Measurements from ENCODE around the gene MITD1. TPM values are rescaled to one million over a fixed set of nuclear protein-coding genes. Genes with fewer than 3 reads are reported as not detected.

MITD1 gene
- total RNA-seq, 1 experiment from 2014 or later = 19.6 TPM

DNA sequence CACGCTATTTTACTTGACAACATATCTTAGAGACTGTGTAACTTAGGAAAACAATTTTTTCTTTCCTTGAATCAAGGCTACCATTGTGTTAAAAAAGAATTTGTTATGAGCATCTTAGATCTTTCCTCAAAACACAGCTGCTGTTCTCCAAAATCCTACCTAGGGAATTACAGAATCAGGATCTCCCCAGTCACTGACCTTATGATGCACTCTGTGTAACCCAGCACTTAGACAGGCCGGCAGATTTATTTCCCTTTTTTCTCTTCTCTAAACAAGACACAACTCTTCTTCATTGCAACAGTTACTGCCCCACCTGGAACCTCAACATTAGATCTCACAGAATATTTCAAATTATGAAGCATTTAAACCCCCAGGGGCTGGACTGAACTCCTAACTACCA is 52.9 kb downstream of the MITD1 start:
- BruUV-seq (replicated peaks) = no TSS peak
- no peaks in the 10 kb centered on the region for H3K4me1 ChIP-seq (ENCODE audit: insufficient read depth, low read length)
- no peaks in the 10 kb centered on the region for H3K27me3 ChIP-seq (ENCODE audit: low read length)
- DNase-seq (no peak), ATAC-seq (no peak)
- intact Hi-C loops (cut with micrococcal nuclease) = no loop called here
- H3K27ac ChIP-seq (ENCODE audit: low read length) = no peak overlapping the region
- no peaks in the 10 kb centered on the region for H3F3A ChIP-seq (ENCODE audit: low read length, unreplicated experiment)
- no peak overlapping the region for H3K9ac ChIP-seq (ENCODE audit: low read length)
- H4K20me1 ChIP-seq (ENCODE audit: low read length) = no peaks in the 10 kb centered on the region
- H3K9me3 ChIP-seq (ENCODE audit: low read length) = no peaks in the 10 kb centered on the region
- no peak overlapping the region for H3K4me3 ChIP-seq (ENCODE audit: low read length)
- ChIA-PET CTCF (no interaction called here), POLR2A (ENCODE audit: unreplicated experiment) (no interaction called here)
- H3K9me2 ChIP-seq (replicated peaks; ENCODE audit: low read length) = no peaks in the 10 kb centered on the region
- H3K4me2 ChIP-seq (ENCODE audit: low read length) = no peak overlapping the region
- H3K36me3 ChIP-seq (ENCODE audit: low read depth, low read length) = no peaks in the 10 kb centered on the region
- no peak overlapping the region for H2AFZ ChIP-seq (ENCODE audit: low read length)
- H3K79me2 ChIP-seq (ENCODE audit: low read length) = no peaks in the 10 kb centered on the region
- TF ChIP-seq EZH2 (IDR thresholded peaks at IDR 0.05; ENCODE audit: low read length, unreplicated experiment) (no peak), CTCF (conservative IDR thresholded peaks at IDR 0.05; ENCODE audit: low read depth, low read length) (no peak), EZH2phosphoT487 (IDR thresholded peaks at IDR 0.05; ENCODE audit: borderline replicate concordance, low read length) (no peak)

Other genes with a start within 250 kb of the MITD1 start
- gene CRACDL, start 244.8 kb downstream of the MITD1 start, total RNA-seq (2014; rRNA removed) = 0.40 TPM in 1 of 2 replicates, not detected in the other
- gene C2orf15, start 39.4 kb downstream of the MITD1 start, total RNA-seq (2014; rRNA removed) = 3.3 and 4.4 TPM in 2 replicates
- 3.6 and 8.9 TPM in 2 replicates for gene TSGA10, start 26.1 kb downstream of the MITD1 start, total RNA-seq (2014; rRNA removed)
- 6.7 and 8.7 TPM in 2 replicates for gene LIPT1, start 26.1 kb downstream of the MITD1 start, total RNA-seq (2014; rRNA removed)
- gene MRPL30, start 126 bp upstream of the MITD1 start, total RNA-seq (2014; rRNA removed) = 39.7 and 42.8 TPM in 2 replicates
- gene LYG2, start 74.6 kb upstream of the MITD1 start, total RNA-seq (2014; rRNA removed) = not detected in 2 replicates
- 0.58 and 1.5 TPM in 2 replicates for gene LYG1, start 120.1 kb upstream of the MITD1 start, total RNA-seq (2014; rRNA removed)
- gene TXNDC9, start 155.3 kb upstream of the MITD1 start, total RNA-seq (2014; rRNA removed) = 40.7 and 51.5 TPM in 2 replicates
- 35.7 and 35.9 TPM in 2 replicates for gene EIF5B, start 156.3 kb upstream of the MITD1 start, total RNA-seq (2014; rRNA removed)

All from PC-3 (cell line).